T-helper 2 cell (primary cell): Measurements from ENCODE around the gene AHCY.
"Not testable (repeated sequence)": the region's sequence is repeated elsewhere in the genome, so short reads cannot be mapped to it uniquely, and the experiment has no call there.

Source experiments
- DNase-seq, 5 experiments: peaks; one replicate each; pipeline versions ENCODE4 v3.0.0 to v3.0.0-alpha.2; 2012 to 2022

The AHCY gene

GRCh38 chr20:34252431-34253086 is 50.6 kb downstream of the AHCY start:
- not testable (repeated sequence) for DNase-seq

DNA sequence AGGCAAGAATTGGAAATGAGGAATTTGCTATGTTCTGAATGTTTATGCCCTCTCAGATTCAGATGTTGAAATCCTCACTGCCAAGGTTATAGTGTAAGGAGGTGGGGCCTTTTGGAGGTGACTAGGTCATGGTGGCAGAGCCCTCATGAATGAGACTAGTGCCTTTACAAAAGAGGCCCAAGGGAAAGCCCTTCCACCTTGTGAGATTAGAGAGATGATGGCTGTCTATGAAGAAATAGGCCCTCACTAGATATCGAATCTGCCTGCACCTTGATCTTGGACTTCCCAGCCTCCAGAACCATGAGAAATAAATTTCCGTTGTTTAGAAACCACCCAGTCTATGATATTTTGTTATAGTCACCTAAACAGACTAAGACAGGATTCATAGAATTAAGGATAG is 51.5 kb downstream of the AHCY start:
- DNase-seq: no peak

DNA sequence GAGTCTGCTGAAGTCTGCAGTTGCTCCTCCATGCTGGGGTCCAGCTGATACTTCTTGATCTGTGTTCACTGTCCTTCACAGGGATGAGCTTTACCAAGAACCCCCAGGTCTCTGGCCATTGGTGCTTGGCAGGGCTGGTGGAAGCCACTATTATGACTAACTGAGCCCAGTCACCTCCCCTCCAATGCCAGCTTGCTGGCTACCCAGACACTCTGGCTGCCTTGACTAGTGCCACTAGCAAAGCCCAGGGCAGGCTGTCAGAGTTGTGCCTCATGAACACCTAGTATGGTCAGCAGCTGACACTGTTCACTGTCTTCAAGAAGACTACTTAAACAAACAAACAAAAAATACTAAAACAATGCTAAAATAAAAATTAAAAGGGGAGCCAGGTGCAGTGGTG is 53.1 kb downstream of the AHCY start:
- DNase-seq: no peak

DNA sequence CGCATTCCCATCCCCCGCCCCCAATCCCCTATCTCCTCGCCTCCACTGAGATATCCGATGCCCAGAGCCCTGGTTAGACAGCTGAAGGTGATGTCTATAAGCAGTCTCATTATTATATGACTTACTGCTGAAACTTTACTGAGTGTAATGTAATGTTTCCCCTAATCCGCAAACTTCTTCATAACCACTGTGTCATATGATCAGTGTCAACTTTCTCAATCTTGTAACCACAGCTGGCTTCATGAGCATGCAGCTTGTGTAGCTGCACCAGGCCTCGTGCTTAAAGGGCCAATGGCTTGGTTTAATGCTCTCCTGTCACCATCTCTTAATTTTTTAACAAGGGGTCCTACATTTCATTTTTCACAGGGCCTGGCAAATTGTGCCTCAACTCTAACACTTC is 53.9 kb downstream of the AHCY start:
- peak in 1 of 5 experiments; percentile 86 for DNase-seq

GRCh38 chr20:34246126-34246626 is 57.0 kb downstream of the AHCY start:
- DNase-seq: no peak

DNA sequence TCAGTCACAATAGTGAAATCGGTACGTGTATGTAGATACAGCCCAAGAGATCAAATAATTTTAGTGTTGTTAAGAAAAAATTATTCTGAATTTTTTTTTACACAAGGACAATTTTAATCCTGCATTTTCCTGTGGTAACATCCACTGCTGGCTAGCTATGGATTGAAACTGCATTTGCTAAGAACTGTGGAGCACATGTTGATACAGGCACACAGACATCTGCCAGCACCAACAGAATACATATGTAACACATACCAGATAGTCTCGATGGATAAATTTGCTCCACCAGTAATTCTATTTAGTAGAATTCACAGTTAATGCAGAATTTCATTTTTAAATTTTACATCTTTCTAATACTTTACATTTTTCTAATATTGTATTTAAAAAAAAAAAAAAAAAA is 59.8 kb downstream of the AHCY start:
- DNase-seq: no peak

GRCh38 chr20:34242879-34243278 is 60.3 kb downstream of the AHCY start:
- no peak for DNase-seq

GRCh38 chr20:34242015-34242414 is 61.1 kb downstream of the AHCY start:
- not testable (repeated sequence) for DNase-seq

GRCh38 chr20:34240693-34241615 is 62.2 kb downstream of the AHCY start, which contains the start of gene ASIP:
Gene ASIP (plus strand): TSS chr20:34241423. CDS start chr20:34260375, 18,952 bp downstream.
- no peak for DNase-seq

GRCh38 chr20:34240121-34240520 is 63.0 kb downstream of the AHCY start:
- no peak for DNase-seq

- no peak for DNase-seq
These were observed 65.2 kb downstream of the AHCY start for GRCh38 chr20:34237942-34238341.

DNA sequence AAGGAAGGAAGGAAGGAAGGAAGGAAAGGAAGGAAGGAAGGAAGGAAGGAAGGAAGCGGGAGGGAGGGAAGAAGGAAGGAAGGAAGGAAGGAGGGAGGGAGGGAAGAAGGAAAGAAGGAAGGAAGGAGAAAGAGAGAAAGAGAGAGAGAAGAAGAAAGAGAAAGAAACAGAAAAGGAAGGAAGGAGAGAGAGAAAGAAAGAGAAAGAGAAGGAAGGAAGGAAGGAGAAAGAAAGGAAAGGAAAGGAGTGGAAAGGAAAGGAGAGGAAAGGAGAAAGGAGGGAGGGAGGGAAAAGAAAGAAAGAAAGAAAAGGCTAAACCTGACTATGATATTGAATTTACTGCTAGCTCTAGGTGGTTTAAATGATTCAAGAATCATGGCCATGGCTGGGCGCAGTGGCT is 67.3 kb downstream of the AHCY start:
- DNase-seq: no peak

GRCh38 chr20:34233687-34234086 is 69.5 kb downstream of the AHCY start:
- DNase-seq: no peak

DNA sequence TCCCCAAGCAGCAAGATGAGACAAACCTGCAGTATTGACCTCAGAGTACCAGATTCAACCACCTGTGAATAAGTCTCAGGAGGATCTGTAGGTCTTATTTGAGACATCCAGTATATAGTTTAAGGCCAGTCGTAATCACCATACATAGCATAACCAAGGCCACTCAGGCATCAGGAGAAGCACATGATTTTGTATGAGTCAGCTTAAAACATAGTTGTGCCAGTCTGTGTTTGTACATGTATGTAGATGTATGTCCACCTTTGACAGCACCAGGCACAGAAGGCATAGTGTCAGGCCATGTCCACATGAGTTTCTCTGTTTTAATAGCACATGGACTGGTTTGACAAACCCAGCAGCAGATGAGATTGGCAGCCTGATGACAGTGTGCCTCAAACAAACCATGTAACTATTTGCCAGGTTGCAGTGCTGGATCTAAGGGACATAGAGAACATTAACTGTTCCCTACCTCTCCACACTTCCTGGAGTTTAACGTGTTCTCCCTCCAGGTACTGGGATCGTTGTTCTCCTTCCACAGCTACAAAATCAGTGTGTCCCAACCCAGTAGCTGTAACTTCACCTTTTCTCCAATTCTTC is 70.6 kb downstream of the AHCY start:
- no peak for DNase-seq

- no peak for DNase-seq
These were observed 71.5 kb downstream of the AHCY start for GRCh38 chr20:34231634-34232033.
